Measurements from ENCODE around the gene TPRN.

DNA sequence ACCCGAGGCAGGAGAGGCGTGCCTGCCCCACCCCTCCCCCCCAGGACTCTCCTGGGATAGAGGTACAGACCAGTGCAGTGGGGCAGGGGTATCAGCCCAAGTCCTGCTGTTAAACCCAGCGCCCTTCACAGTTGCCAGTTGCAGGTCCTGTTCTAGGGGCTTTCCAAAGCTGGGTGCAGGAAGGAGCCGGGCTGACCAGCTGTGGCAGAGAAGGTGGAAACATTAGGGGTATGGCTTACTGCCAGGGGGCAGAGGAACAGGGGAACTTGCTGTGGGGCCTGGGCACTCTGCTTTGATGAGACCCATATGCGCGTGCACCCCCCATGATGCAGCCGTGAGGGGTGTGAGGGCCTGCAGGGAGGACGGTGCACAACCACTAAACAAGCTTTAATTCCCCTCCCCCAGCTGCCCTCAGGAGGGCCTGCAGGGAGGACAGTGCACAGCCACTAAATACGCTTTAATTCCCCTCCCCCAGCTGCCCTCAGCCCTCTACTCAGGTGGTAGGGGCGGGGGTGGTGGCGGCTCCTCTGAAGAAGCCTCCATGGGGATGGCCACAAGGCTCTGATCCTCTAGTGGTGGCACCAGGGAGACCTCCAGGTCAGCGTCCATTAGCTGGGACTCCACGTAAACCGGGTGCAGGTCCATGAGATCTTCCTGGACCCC lies 29.9 kb downstream of the TPRN start:
- TF ChIP-seq, protein P1, sequence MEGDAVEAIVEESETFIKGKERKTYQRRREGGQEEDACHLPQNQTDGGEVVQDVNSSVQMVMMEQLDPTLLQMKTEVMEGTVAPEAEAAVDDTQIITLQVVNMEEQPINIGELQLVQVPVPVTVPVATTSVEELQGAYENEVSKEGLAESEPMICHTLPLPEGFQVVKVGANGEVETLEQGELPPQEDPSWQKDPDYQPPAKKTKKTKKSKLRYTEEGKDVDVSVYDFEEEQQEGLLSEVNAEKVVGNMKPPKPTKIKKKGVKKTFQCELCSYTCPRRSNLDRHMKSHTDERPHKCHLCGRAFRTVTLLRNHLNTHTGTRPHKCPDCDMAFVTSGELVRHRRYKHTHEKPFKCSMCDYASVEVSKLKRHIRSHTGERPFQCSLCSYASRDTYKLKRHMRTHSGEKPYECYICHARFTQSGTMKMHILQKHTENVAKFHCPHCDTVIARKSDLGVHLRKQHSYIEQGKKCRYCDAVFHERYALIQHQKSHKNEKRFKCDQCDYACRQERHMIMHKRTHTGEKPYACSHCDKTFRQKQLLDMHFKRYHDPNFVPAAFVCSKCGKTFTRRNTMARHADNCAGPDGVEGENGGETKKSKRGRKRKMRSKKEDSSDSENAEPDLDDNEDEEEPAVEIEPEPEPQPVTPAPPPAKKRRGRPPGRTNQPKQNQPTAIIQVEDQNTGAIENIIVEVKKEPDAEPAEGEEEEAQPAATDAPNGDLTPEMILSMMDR (conservative IDR thresholded peaks at IDR 0.05; ENCODE audit: low read length) = no peak
- TF ChIP-seq EZH2phosphoT487 (IDR thresholded peaks at IDR 0.05; ENCODE audit: borderline replicate concordance) = no peak

Measured in Loucy (cell line).